GM10266 (cell line): ENCODE measurements around the gene STMN3.
"Not testable (repeated sequence)": the region's sequence is repeated elsewhere in the genome, so short reads cannot be mapped to it uniquely, and the experiment has no call there.

Source experiments
- DNase-seq: peaks from one replicate; pipeline ENCODE4 v3.0.0; 2012; ENCODE audit errors: extremely low spot score
- CTCF ChIP-seq: IDR thresholded peaks from 2 replicates; pipeline ENCODE4 v1.5.1; 2012; ENCODE audit warnings: mild to moderate bottlenecking, low read depth; ENCODE audit not compliant: control insufficient read depth, insufficient read depth; ENCODE audit errors: missing control alignments

Gene STMN3

DNA sequence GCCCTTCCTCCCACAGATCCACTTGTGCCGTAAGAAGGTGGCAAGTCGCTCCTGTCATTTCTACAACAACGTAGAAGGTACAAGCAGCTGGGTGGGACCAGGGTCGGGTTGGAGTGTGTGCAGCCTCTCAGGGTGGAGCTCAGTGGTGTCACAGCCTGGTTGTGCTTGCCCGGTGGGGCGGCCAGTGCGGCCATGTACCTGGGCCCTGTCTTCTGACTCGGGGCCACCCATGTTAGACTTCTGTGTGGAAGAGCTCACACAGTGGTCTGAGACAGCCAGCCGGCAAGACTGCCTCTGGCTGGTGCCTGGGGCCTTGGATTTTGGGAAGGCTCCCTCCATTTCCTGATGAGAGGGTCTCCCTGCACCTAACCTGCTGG is 9.6 kb upstream of the STMN3 start:
- TF ChIP-seq CTCF: no peak
- no peak for DNase-seq

GRCh38 chr20:63661959-63662812 is 9.0 kb upstream of the STMN3 start:
- no peak for TF ChIP-seq CTCF
- no peak for DNase-seq

GRCh38 chr20:63661108-63661507 is 7.9 kb upstream of the STMN3 start:
- DNase-seq: no peak
- no peak for TF ChIP-seq CTCF

GRCh38 chr20:63660622-63661021 is 7.4 kb upstream of the STMN3 start:
- no peak for TF ChIP-seq CTCF
- no peak for DNase-seq

GRCh38 chr20:63660174-63660573 is 7.0 kb upstream of the STMN3 start:
- DNase-seq: not testable (repeated sequence)

- no peak for DNase-seq
- no peak for TF ChIP-seq CTCF
Measured at GRCh38 chr20:63659370-63659769, 6.1 kb upstream of the STMN3 start.

DNA sequence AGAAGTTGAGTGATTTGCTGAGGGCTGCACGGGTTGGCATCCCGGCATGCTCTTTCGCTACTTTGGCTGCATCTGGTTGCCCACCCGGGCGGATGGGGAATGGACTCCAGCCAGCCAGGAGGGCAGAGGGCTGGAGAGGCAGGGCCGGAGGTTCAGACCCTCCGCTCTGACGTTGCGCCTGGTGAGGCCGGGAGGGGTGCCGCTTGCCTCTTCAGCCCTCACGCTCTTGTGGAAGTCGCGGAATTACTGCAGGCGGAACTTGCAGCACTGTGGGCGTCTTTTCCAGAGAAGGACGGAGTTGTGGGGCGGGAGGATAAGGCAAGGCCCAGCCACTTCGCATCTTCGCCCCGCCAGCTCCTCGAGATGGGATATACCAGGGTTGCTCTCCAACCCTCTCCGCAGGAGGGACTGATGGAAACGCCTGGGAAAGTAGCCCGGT is 5.5 kb upstream of the STMN3 start:
- no peak for TF ChIP-seq CTCF
- DNase-seq: no peak
